MM.1S (cell line): Measurements from ENCODE around the gene CEACAM19.
"Not testable (repeated sequence)": the region's sequence is repeated elsewhere in the genome, so short reads cannot be mapped to it uniquely, and the experiment has no call there.

ENCODE experiments used
- DNase-seq: peaks from one replicate; pipeline ENCODE4 v3.0.0-alpha.2; 2015
- H2AFZ ChIP-seq: fragments of 300-600 bp; sonication (generic); 2 replicates; pipeline ENCODE4 v1.6.0; 2016; ENCODE audit warnings: antibody characterized with exemption, low read length
- H3F3A ChIP-seq: fragments of 300-600 bp; sonication (generic); 2 replicates; pipeline ENCODE4 v1.6.1; 2016; ENCODE audit warnings: mild to moderate bottlenecking, antibody characterized with exemption, low read length, moderate library complexity, mixed read lengths; ENCODE audit not compliant: insufficient read depth
- H3K27ac ChIP-seq: fragments of 300-600 bp; sonication (generic); 2 replicates; pipeline ENCODE4 v1.5.1; 2016; ENCODE audit warnings: mild to moderate bottlenecking, low read length
- H3K27me3 ChIP-seq: fragments of 300-600 bp; sonication (generic); replicated peaks from 2 replicates; pipeline ENCODE4 v1.6.0; 2016; ENCODE audit warnings: low read length; ENCODE audit not compliant: insufficient read depth
- H3K36me3 ChIP-seq: fragments of 300-600 bp; sonication (generic); replicated peaks from 2 replicates; pipeline ENCODE4 v1.6.1; 2016; ENCODE audit warnings: mild to moderate bottlenecking, low read length, mixed read lengths; ENCODE audit not compliant: insufficient read depth
- H3K4me1 ChIP-seq: fragments of 300-600 bp; sonication (generic); 2 replicates; pipeline ENCODE4 v1.6.1; 2016; ENCODE audit warnings: low read length, mixed read lengths
- H3K4me2 ChIP-seq: fragments of 300-600 bp; sonication (generic); 2 replicates; pipeline ENCODE4 v1.6.0; 2016; ENCODE audit warnings: low read depth, low read length
- H3K4me3 ChIP-seq: fragments of 300-600 bp; sonication (generic); 2 replicates; pipeline ENCODE4 v1.5.1; 2016; ENCODE audit warnings: low read length, mixed read lengths
- H3K79me2 ChIP-seq: fragments of 300-600 bp; sonication (generic); 2 replicates; pipeline ENCODE4 v1.6.1; 2016; ENCODE audit warnings: mixed run types, low read length, mixed read lengths
- H3K9ac ChIP-seq: fragments of 300-600 bp; sonication (generic); 2 replicates; pipeline ENCODE4 v1.6.1; 2016; ENCODE audit warnings: low read length, mixed read lengths
- H3K9me2 ChIP-seq: fragments of 300-600 bp; sonication (generic); replicated peaks from 2 replicates; pipeline ENCODE4 v1.6.1; 2016; ENCODE audit warnings: mild to moderate bottlenecking, low read length, mixed read lengths; ENCODE audit not compliant: insufficient read depth
- H3K9me3 ChIP-seq: fragments of 300-600 bp; sonication (generic); replicated peaks from 2 replicates; pipeline ENCODE4 v1.6.1; 2016; ENCODE audit warnings: mild to moderate bottlenecking, low read length, mixed read lengths; ENCODE audit not compliant: insufficient read depth
- H4K20me1 ChIP-seq: fragments of 300-600 bp; sonication (generic); 2 replicates; pipeline ENCODE4 v1.6.1; 2016; ENCODE audit warnings: mild to moderate bottlenecking, low read length, moderate library complexity, mixed read lengths; ENCODE audit not compliant: insufficient read depth
- CTCF ChIP-seq: fragments of 300-600 bp; sonication (generic); IDR thresholded peaks from 2 replicates; pipeline ENCODE4 v1.5.1; 2016; ENCODE audit warnings: antibody characterized with exemption, low read length, mixed read lengths
- EZH2 ChIP-seq: fragments of 300-600 bp; sonication (generic); optimal IDR thresholded peaks from 2 replicates; pipeline ENCODE3; 2017; ENCODE audit warnings: low read depth, mild to moderate bottlenecking, antibody characterized with exemption, low read length, mixed read lengths
- EZH2phosphoT487 ChIP-seq: fragments of 300-600 bp; sonication (generic); IDR thresholded peaks from 2 replicates; pipeline ENCODE4 v1.6.1; 2018; ENCODE audit warnings: antibody characterized with exemption, low read length

Gene CEACAM19

GRCh38 chr19:44681992-44682790 is 10.9 kb downstream of the CEACAM19 start:
- Histone ChIP-seq H3K36me3 (no peaks in the 10 kb centered on the region), H3K27me3 (no peaks in the 10 kb centered on the region), H3K4me2 (no peak overlapping the region), H3K9ac (no peak overlapping the region), H3K27ac (no peak overlapping the region), H2AFZ (no peak overlapping the region), H3K4me3 (no peak overlapping the region), H4K20me1 (no peaks in the 10 kb centered on the region), H3K4me1 (no peaks in the 10 kb centered on the region), H3K79me2 (no peaks in the 10 kb centered on the region), H3F3A (no peaks in the 10 kb centered on the region), H3K9me2 (no peaks in the 10 kb centered on the region), H3K9me3 (no peaks in the 10 kb centered on the region)
- TF ChIP-seq EZH2 = no peak
- no peak for TF ChIP-seq EZH2phosphoT487
- no peak for TF ChIP-seq CTCF
- DNase-seq = no peak

GRCh38 chr19:44682807-44683206 is 11.5 kb downstream of the CEACAM19 start:
- H3K4me1 ChIP-seq = no peaks in the 10 kb centered on the region
- H3K9ac ChIP-seq = no peak overlapping the region
- H2AFZ ChIP-seq = no peak overlapping the region
- no peaks in the 10 kb centered on the region for H3K9me3 ChIP-seq
- no peaks in the 10 kb centered on the region for H4K20me1 ChIP-seq
- no peaks in the 10 kb centered on the region for H3F3A ChIP-seq
- TF ChIP-seq CTCF = no peak
- no peak for TF ChIP-seq EZH2phosphoT487
- TF ChIP-seq EZH2 = no peak
- no peak overlapping the region for H3K4me2 ChIP-seq
- H3K4me3 ChIP-seq = no peak overlapping the region
- no peaks in the 10 kb centered on the region for H3K27me3 ChIP-seq
- no peaks in the 10 kb centered on the region for H3K36me3 ChIP-seq
- H3K9me2 ChIP-seq = no peaks in the 10 kb centered on the region
- no peaks in the 10 kb centered on the region for H3K79me2 ChIP-seq
- no peak for DNase-seq
- H3K27ac ChIP-seq = no peak overlapping the region

- Histone ChIP-seq H3K4me3 (no peak overlapping the region), H3K27ac (no peak overlapping the region), H3K27me3 (no peaks in the 10 kb centered on the region), H2AFZ (no peak overlapping the region), H3K9me3 (no peaks in the 10 kb centered on the region), H3K9me2 (no peaks in the 10 kb centered on the region), H3K36me3 (no peaks in the 10 kb centered on the region), H3K4me1 (no peaks in the 10 kb centered on the region), H3F3A (no peaks in the 10 kb centered on the region), H3K4me2 (no peak overlapping the region), H3K9ac (no peak overlapping the region), H4K20me1 (no peaks in the 10 kb centered on the region), H3K79me2 (no peaks in the 10 kb centered on the region)
- no peak for DNase-seq
- TF ChIP-seq EZH2phosphoT487 = no peak
- TF ChIP-seq CTCF = no peak
- TF ChIP-seq EZH2 = no peak
These were observed 12.3 kb downstream of the CEACAM19 start for GRCh38 chr19:44683434-44684210.

GRCh38 chr19:44684396-44684795 is 13.1 kb downstream of the CEACAM19 start:
- not testable (repeated sequence) for H3K4me2 ChIP-seq

More at GRCh38 chr19:44684396-44684795, 13.1 kb downstream of the CEACAM19 start:
- H3K36me3 ChIP-seq, H3K4me1 ChIP-seq, H4K20me1 ChIP-seq, H3K4me3 ChIP-seq, H3K27ac ChIP-seq, H3K9me3 ChIP-seq, DNase-seq, H3K9ac ChIP-seq, H3K27me3 ChIP-seq, H3K79me2 ChIP-seq, H3K9me2 ChIP-seq, H3F3A ChIP-seq, H2AFZ ChIP-seq: not testable (repeated sequence)
